Activated effector memory CD4-positive, alpha-beta T cell treated with anti-CD3 and anti-CD28 coated beads, Interleukin-2, amount 50 U/mL, for 16 hours (primary cell): ENCODE results near the gene SPG7.

Experiments
- DNase-seq: peaks from one replicate; pipeline ENCODE4 v3.0.0-alpha.2; 2020

SPG7 gene

GRCh38 chr16:89519881-89520280, 11.7 kb downstream of the SPG7 start:
- DNase-seq = no peak

GRCh38 chr16:89522287-89522686, 14.1 kb downstream of the SPG7 start:
- no peak for DNase-seq

GRCh38 chr16:89523680-89524344, 15.6 kb downstream of the SPG7 start:
- no peak for DNase-seq

- no peak for DNase-seq
These were observed 17.1 kb downstream of the SPG7 start for GRCh38 chr16:89525146-89525913.

GRCh38 chr16:89529097-89529496, 20.9 kb downstream of the SPG7 start:
- no peak for DNase-seq

GRCh38 chr16:89530401-89531381, 22.5 kb downstream of the SPG7 start:
- DNase-seq = no peak

GRCh38 chr16:89531821-89532526, 23.8 kb downstream of the SPG7 start:
- DNase-seq = no peak

GRCh38 chr16:89534252-89534756, 26.1 kb downstream of the SPG7 start:
- no peak for DNase-seq

GRCh38 chr16:89536371-89536770, 28.2 kb downstream of the SPG7 start:
- DNase-seq = no peak

- no peak for DNase-seq
These were observed 28.8 kb downstream of the SPG7 start for GRCh38 chr16:89536886-89537548.

- DNase-seq = no peak
These were observed 29.3 kb downstream of the SPG7 start for GRCh38 chr16:89537549-89537925.

- DNase-seq = no peak
These were observed 30.1 kb downstream of the SPG7 start for GRCh38 chr16:89538286-89538685.

GRCh38 chr16:89540557-89540956, 32.4 kb downstream of the SPG7 start:
- no peak for DNase-seq

GRCh38 chr16:89541792-89542191, 33.6 kb downstream of the SPG7 start:
- DNase-seq = no peak

GRCh38 chr16:89544113-89544512, 35.9 kb downstream of the SPG7 start:
- no peak for DNase-seq

GRCh38 chr16:89544713-89545043, 36.5 kb downstream of the SPG7 start:
- DNase-seq = no peak

- DNase-seq = no peak
These were observed 37.0 kb downstream of the SPG7 start for GRCh38 chr16:89545044-89545830.

GRCh38 chr16:89545831-89546574, 37.8 kb downstream of the SPG7 start:
- no peak for DNase-seq

GRCh38 chr16:89546781-89547180, 38.6 kb downstream of the SPG7 start:
- no peak for DNase-seq

GRCh38 chr16:89547291-89547690, 39.1 kb downstream of the SPG7 start:
- DNase-seq = no peak

- DNase-seq = no peak
These were observed 39.7 kb downstream of the SPG7 start for GRCh38 chr16:89547860-89548259.
